Body of pancreas (tissue), 4 donors: ENCODE measurements around the gene FAM163A.

Experiments used
- CTCF ChIP-seq, 7 experiments: fragments of 450-650 bp in 4 of 7; fragments of 200-600 bp in 3 of 7; sonication (generic) in 3 of 7; IDR thresholded peaks; one replicate each; pipeline ENCODE4 v1.5.1; 2016 to 2019; ENCODE audit warnings: antibody characterized with exemption in 7 of 7
- POLR2A ChIP-seq, 3 donors: fragments of 450-650 bp; IDR thresholded peaks; one replicate each; pipeline ENCODE4 v1.6.1; 2016; ENCODE audit warnings: antibody characterized with exemption in 3 of 3, mild to moderate bottlenecking in 2 of 3

- TF ChIP-seq CTCF (IDR thresholded peaks at IDR 0.05) (no peak), POLR2A (IDR thresholded peaks at IDR 0.05) (no peak)
Measured at GRCh38 chr1:179798864-179799516, 55.9 kb downstream of the FAM163A start.
